KMS-11 (cell line): ENCODE results near the gene MPPE1.
A peak's percentile ranks its signal among the peaks of the same experiment; 100 is the strongest.

Experiments used
- H2AFZ ChIP-seq: fragments of 200-600 bp; sonication (generic); 2 replicates; pipeline ENCODE4 v1.6.1; 2016; ENCODE audit warnings: antibody characterized with exemption, mixed run types, low read depth
- H3K27ac ChIP-seq: fragments of 200-600 bp; sonication (generic); 2 replicates; pipeline ENCODE4 v1.6.1; 2016; ENCODE audit warnings: mild to moderate bottlenecking, mixed run types
- H3K27me3 ChIP-seq: fragments of 200-600 bp; sonication (generic); 2 replicates; pipeline ENCODE4 v1.6.1; 2017; ENCODE audit warnings: mild to moderate bottlenecking, low read depth, mixed run types, moderate library complexity; ENCODE audit not compliant: insufficient read depth
- H3K36me3 ChIP-seq: fragments of 200-600 bp; sonication (generic); 2 replicates; pipeline ENCODE4 v1.6.1; 2017; ENCODE audit warnings: mild to moderate bottlenecking, mixed run types; ENCODE audit not compliant: insufficient read depth
- H3K4me1 ChIP-seq: fragments of 200-600 bp; sonication (generic); 2 replicates; pipeline ENCODE4 v1.6.1; 2016; ENCODE audit warnings: mild to moderate bottlenecking, low read depth, mixed run types; ENCODE audit not compliant: poor library complexity, severe bottlenecking
- H3K4me2 ChIP-seq: fragments of 200-600 bp; sonication (generic); 2 replicates; pipeline ENCODE4 v1.7.0; 2016; ENCODE audit warnings: mild to moderate bottlenecking, mixed run types
- H3K4me3 ChIP-seq: fragments of 200-600 bp; sonication (generic); IDR thresholded peaks from 2 replicates; pipeline ENCODE4 v1.6.1; 2017; ENCODE audit warnings: low read depth, low read length, mixed read lengths; ENCODE audit not compliant: insufficient read depth
- H3K79me2 ChIP-seq: fragments of 200-600 bp; sonication (generic); 2 replicates; pipeline ENCODE4 v1.6.1; 2016; ENCODE audit warnings: low read depth, mixed run types; ENCODE audit not compliant: insufficient read depth
- H3K9ac ChIP-seq: fragments of 200-600 bp; sonication (generic); 2 replicates; pipeline ENCODE4 v1.6.1; 2016; ENCODE audit warnings: mild to moderate bottlenecking, mixed run types
- H4K20me1 ChIP-seq: fragments of 200-600 bp; sonication (generic); 2 replicates; pipeline ENCODE4 v1.6.1; 2016; ENCODE audit warnings: mild to moderate bottlenecking, mixed run types; ENCODE audit not compliant: insufficient read depth
- TF ChIP-seq, protein P1 (sequence below): fragments of 200-600 bp; sonication (generic); conservative IDR thresholded peaks from 2 replicates; pipeline ENCODE4 v1.6.1; 2017; ENCODE audit warnings: low read depth, mild to moderate bottlenecking, antibody characterized with exemption, low read length, moderate library complexity, mixed read lengths

Gene MPPE1

DNA sequence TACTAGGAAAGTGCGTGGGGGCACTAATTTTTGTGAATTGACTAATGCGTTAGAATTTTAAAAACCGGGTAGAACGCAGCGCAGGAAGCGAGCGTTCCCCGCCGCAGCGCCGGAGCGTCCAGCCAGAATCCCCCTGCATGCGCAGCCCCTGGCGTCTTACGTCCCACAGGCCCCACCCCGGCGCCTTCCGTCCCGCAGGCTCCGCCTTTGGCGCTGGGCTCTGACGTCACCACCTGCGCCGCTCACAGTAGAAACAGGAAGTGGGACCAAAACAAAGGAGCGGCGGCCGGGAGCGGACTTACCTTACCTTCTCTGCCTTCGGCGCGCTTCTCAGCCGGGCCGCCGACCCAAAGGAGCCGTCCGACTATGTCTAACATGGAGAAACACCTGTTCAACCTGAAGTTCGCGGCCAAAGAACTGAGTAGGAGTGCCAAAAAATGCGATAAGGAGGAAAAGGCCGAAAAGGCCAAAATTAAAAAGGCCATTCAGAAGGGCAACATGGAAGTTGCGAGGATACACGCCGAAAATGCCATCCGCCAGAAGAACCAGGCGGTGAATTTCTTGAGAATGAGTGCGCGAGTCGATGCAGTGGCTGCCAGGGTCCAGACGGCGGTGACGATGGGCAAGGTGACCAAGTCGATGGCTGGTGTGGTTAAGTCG is 56.8 kb downstream of the MPPE1 start, which contains the start of gene CHMP1B:
CHMP1B (plus strand) TSS at position 268 of the 660 bp plus-strand sequence; CDS start at position 367, 99 bp downstream.
- Histone ChIP-seq H3K4me3 (peak within 1 kb of the TSS; percentile 77), H3K27ac (peak within 1 kb of the TSS; percentile 76), H3K79me2 (peaks cover 21% of the 10 kb centered on the region), H3K4me1 (peaks cover 15% of the 10 kb centered on the region), H3K4me2 (peak within 1 kb of the TSS; percentile 98), H4K20me1 (no peaks in the 10 kb centered on the region), H3K36me3 (no peaks in the 10 kb centered on the region), H3K27me3 (no peaks in the 10 kb centered on the region), H3K9ac (peak within 1 kb of the TSS; percentile 82), H2AFZ (peak within 1 kb of the TSS; percentile 91)
- TF ChIP-seq, protein P1, sequence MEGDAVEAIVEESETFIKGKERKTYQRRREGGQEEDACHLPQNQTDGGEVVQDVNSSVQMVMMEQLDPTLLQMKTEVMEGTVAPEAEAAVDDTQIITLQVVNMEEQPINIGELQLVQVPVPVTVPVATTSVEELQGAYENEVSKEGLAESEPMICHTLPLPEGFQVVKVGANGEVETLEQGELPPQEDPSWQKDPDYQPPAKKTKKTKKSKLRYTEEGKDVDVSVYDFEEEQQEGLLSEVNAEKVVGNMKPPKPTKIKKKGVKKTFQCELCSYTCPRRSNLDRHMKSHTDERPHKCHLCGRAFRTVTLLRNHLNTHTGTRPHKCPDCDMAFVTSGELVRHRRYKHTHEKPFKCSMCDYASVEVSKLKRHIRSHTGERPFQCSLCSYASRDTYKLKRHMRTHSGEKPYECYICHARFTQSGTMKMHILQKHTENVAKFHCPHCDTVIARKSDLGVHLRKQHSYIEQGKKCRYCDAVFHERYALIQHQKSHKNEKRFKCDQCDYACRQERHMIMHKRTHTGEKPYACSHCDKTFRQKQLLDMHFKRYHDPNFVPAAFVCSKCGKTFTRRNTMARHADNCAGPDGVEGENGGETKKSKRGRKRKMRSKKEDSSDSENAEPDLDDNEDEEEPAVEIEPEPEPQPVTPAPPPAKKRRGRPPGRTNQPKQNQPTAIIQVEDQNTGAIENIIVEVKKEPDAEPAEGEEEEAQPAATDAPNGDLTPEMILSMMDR = no peak

GRCh38 chr18:11850821-11851145 is 57.3 kb downstream of the MPPE1 start:
- H3K4me1 ChIP-seq = peaks cover 15% of the 10 kb centered on the region
- peak overlapping the region; percentile 76 for H3K27ac ChIP-seq

GRCh38 chr18:11849841-11850634 is 58.1 kb downstream of the MPPE1 start:
- peaks cover 15% of the 10 kb centered on the region for H3K4me1 ChIP-seq
- H3K36me3 ChIP-seq = no peaks in the 10 kb centered on the region
- no peaks in the 10 kb centered on the region for H3K27me3 ChIP-seq
- H3K79me2 ChIP-seq = peaks cover 21% of the 10 kb centered on the region
- H3K4me3 ChIP-seq = no peak overlapping the region
- H4K20me1 ChIP-seq = no peaks in the 10 kb centered on the region
- TF ChIP-seq, protein P1 = no peak
- peak overlapping the region; percentile 91 for H2AFZ ChIP-seq
- H3K27ac ChIP-seq = peak overlapping the region; percentile 76; the same call in 1 of the 2 replicates
- peak overlapping the region; percentile 98 for H3K4me2 ChIP-seq
- H3K9ac ChIP-seq = peak overlapping the region; percentile 82

More at GRCh38 chr18:11850821-11851145, 57.3 kb downstream of the MPPE1 start:
- TF ChIP-seq, protein P1 = no peak
- no peaks in the 10 kb centered on the region for H3K27me3 ChIP-seq
- peak overlapping the region; percentile 91 for H2AFZ ChIP-seq
- no peaks in the 10 kb centered on the region for H3K36me3 ChIP-seq
- H3K4me2 ChIP-seq = peak overlapping the region; percentile 98
- peaks cover 21% of the 10 kb centered on the region for H3K79me2 ChIP-seq
- no peak overlapping the region for H3K4me3 ChIP-seq
- H4K20me1 ChIP-seq = no peaks in the 10 kb centered on the region
- H3K9ac ChIP-seq = peak overlapping the region; percentile 82

GRCh38 chr18:11849279-11849678 is 58.8 kb downstream of the MPPE1 start:
- no peaks in the 10 kb centered on the region for H3K27me3 ChIP-seq
- H3K27ac ChIP-seq = no peak overlapping the region
- H3K36me3 ChIP-seq = no peaks in the 10 kb centered on the region
- H4K20me1 ChIP-seq = no peaks in the 10 kb centered on the region
- H3K9ac ChIP-seq = no peak overlapping the region
- no peak overlapping the region for H3K4me3 ChIP-seq
- TF ChIP-seq, protein P1 = no peak
- H3K4me2 ChIP-seq = no peak overlapping the region
- peak overlapping the region; percentile 91; the same call in 1 of the 2 replicates for H2AFZ ChIP-seq
- H3K79me2 ChIP-seq = peaks cover 21% of the 10 kb centered on the region
- H3K4me1 ChIP-seq = peaks cover 15% of the 10 kb centered on the region
